Osteocyte (in vitro differentiated cells): ENCODE measurements around the gene BRAT1. TPM values are rescaled to one million over a fixed set of nuclear protein-coding genes. Genes with fewer than 3 reads are reported as not detected.

Experiments used
- DNase-seq: peaks from one replicate; pipeline ENCODE4 v3.0.0; 2021; ENCODE audit warnings: mixed read lengths; ENCODE audit not compliant: unreplicated experiment; ENCODE audit errors: extremely low spot score
- H3K27ac Mint-ChIP-seq: one replicate; pipeline ENCODE4 v1.8.0; 2021; ENCODE audit warnings: mild to moderate bottlenecking, mixed read lengths; ENCODE audit not compliant: unreplicated experiment
- H3K27me3 Mint-ChIP-seq: one replicate; pipeline ENCODE4 v1.8.0; 2021; ENCODE audit warnings: mixed read lengths; ENCODE audit not compliant: unreplicated experiment
- H3K36me3 Mint-ChIP-seq: one replicate; pipeline ENCODE4 v1.8.0; 2021; ENCODE audit warnings: mixed read lengths; ENCODE audit not compliant: unreplicated experiment
- H3K4me1 Mint-ChIP-seq: one replicate; pipeline ENCODE4 v1.8.0; 2021; ENCODE audit warnings: mixed read lengths; ENCODE audit not compliant: unreplicated experiment
- H3K4me3 Mint-ChIP-seq: one replicate; pipeline ENCODE4 v1.8.0; 2021; ENCODE audit warnings: mild to moderate bottlenecking, moderate library complexity, mixed read lengths; ENCODE audit not compliant: unreplicated experiment
- H3K9me3 Mint-ChIP-seq: one replicate; pipeline ENCODE4 v1.8.0; 2021; ENCODE audit warnings: mixed read lengths; ENCODE audit not compliant: unreplicated experiment
- total RNA-seq: library from RNA; stranded (reverse); gene quantifications from 2 replicates; pipeline ENCODE4 v1.2.1, GENCODE V29; 2021
- TF ChIP-seq, protein P1 (sequence below): fragments of 200-600 bp; sonication (generic); IDR thresholded peaks from 2 replicates; pipeline ENCODE4 v1.5.0; 2021; ENCODE audit warnings: antibody characterized with exemption, mild to moderate bottlenecking, moderate library complexity

Gene BRAT1
- total RNA-seq, 1 donor from 2014 or later, result 27.8 TPM

DNA sequence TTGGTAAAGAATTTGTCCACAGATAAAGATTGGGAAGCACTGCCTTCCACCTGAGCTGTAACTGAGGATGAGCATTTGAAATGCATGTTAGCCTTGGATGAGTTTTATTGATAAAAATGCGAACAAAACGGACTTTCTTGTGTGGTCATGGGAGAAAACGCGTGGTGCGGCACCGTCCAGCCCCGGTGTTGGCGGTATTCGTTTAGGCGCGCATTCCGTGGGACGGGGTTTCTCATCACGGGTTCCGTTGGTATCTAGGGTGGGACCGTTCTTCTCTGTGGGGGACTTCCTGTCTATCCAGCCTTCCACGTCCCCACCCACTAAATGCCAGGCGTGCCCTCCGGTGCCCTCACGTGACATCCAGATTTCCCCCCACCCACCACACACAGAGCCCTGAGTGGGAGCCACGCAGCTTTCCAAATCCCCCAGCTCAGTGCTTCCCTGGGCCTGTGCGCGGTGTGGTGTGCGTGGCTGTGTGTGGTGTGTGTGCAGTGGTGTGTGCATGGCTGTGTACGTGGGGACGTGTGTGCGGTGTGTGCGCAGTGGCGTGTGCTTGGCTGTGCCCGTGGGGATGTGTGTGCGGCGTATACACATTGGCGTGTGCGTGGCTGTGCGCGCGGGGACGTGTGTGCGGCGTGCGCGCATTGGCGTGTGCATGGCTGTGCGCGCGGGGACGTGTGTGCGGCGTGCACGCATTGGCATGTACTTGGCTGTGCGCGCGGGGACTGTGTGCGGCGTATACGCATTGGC lies 21.6 kb upstream of the BRAT1 start:
- TF ChIP-seq, protein P1, sequence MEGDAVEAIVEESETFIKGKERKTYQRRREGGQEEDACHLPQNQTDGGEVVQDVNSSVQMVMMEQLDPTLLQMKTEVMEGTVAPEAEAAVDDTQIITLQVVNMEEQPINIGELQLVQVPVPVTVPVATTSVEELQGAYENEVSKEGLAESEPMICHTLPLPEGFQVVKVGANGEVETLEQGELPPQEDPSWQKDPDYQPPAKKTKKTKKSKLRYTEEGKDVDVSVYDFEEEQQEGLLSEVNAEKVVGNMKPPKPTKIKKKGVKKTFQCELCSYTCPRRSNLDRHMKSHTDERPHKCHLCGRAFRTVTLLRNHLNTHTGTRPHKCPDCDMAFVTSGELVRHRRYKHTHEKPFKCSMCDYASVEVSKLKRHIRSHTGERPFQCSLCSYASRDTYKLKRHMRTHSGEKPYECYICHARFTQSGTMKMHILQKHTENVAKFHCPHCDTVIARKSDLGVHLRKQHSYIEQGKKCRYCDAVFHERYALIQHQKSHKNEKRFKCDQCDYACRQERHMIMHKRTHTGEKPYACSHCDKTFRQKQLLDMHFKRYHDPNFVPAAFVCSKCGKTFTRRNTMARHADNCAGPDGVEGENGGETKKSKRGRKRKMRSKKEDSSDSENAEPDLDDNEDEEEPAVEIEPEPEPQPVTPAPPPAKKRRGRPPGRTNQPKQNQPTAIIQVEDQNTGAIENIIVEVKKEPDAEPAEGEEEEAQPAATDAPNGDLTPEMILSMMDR, result no peak
- Mint-ChIP-seq H3K4me1 (peaks cover 4% of the 10 kb centered on the region), H3K27me3 (no peaks in the 10 kb centered on the region), H3K36me3 (peaks cover 32% of the 10 kb centered on the region), H3K27ac (no peak overlapping the region), H3K9me3 (no peaks in the 10 kb centered on the region), H3K4me3 (no peak overlapping the region)
- no peak for DNase-seq

DNA sequence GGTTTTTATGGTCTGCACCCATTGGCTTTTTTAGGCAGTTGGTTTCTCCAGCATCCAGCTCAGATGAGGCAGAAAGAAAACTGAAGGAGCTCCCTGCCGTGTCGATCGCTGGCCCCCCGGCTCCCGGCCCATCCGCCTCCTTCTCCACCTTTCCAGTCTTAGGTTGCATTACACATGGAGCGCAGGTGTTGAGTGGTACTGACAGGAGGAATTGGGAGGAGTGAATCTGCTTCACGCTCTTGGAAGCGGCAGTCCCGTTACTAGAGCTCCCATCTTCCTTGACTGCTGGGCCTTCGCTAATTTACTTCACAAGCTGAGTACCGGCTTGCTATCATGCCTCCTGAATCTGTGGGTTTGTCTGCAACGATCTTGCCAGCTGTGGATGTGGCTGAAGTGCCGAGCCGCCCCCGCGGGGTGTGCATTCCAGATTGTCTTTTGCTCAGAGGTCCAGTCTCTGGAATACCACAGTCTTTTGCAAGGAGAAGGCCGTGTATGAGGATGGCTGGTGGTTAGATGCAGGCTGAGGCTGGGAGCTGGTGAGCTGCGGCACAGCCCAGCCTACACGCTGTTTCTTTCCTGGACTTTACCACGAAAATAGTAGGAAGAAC lies 20.5 kb upstream of the BRAT1 start:
- Mint-ChIP-seq H3K36me3 (peaks cover 32% of the 10 kb centered on the region), H3K4me3 (no peak overlapping the region), H3K4me1 (peaks cover 4% of the 10 kb centered on the region), H3K27me3 (no peaks in the 10 kb centered on the region), H3K9me3 (no peaks in the 10 kb centered on the region), H3K27ac (no peak overlapping the region)
- DNase-seq, result no peak
- TF ChIP-seq, protein P1, result no peak

DNA sequence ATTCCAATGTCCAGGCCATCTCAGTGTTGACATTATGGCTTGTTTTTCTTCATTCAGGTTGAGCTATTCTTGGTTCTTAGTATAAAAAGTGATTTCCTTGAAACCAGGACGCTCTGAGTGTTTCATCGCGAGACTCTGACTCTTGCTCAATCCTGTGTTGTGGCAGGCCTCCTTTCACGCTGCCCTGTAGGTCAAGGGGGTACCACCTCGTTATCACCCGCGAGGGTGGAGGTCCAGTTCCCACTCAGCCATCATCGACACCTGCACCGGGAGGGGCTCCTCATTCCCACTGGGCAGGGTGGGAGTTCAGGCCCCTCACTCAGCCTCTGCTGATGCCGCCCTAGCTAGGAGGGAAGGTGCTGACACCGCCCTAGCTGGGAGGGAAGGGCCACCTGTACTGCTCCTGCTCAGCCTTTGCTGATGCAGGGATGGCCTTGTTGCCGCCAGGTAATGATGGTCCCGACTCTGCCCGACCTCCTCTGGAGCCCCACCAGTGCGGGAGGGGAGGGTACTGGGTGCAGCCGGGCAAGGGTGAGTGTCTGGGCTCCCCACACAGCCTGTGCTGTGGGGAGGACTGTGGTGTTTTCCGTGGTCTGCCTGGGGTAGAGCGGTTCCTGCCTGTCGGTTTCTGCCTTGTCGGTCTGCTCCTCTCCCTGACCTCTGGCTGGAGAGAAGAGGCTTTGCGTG lies 19.9 kb upstream of the BRAT1 start:
- no peak overlapping the region for H3K4me3 Mint-ChIP-seq
- H3K27ac Mint-ChIP-seq, result no peak overlapping the region
- no peak for DNase-seq
- peaks cover 4% of the 10 kb centered on the region for H3K4me1 Mint-ChIP-seq
- no peaks in the 10 kb centered on the region for H3K9me3 Mint-ChIP-seq
- TF ChIP-seq, protein P1, result no peak
- H3K27me3 Mint-ChIP-seq, result no peaks in the 10 kb centered on the region
- peaks cover 34% of the 10 kb centered on the region for H3K36me3 Mint-ChIP-seq

DNA sequence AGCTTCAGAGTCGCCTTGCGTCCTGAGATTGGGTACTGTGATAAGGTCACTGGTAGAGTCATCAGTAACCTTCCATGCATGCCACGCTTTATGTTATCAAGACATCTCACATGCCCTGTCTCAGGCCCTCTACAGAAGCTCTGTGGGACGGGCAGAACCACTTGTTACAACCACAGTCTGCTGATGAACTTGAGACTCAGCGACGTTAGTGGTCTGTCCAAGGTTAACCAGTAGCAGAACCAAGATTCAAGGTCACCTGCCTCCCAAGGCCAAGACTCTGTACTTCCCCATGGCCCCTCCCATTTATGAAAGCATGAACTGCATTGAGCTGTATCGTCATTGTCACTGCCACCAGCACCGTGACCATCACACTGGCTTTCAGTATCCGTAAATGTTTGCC lies 18.4 kb upstream of the BRAT1 start:
- Mint-ChIP-seq H3K4me3 (no peak overlapping the region), H3K27ac (no peak overlapping the region), H3K27me3 (no peaks in the 10 kb centered on the region), H3K9me3 (no peaks in the 10 kb centered on the region), H3K4me1 (peaks cover 4% of the 10 kb centered on the region), H3K36me3 (peaks cover 27% of the 10 kb centered on the region)
- no peak for DNase-seq
- TF ChIP-seq, protein P1, result no peak
